Measurements from ENCODE around the gene BHLHE41.

The BHLHE41 gene

GRCh38 chr12:26149968-26150500 is 25.2 kb upstream of the BHLHE41 start:
- no peak for DNase-seq (ENCODE audit: low spot score)
- TF ChIP-seq, protein P1, sequence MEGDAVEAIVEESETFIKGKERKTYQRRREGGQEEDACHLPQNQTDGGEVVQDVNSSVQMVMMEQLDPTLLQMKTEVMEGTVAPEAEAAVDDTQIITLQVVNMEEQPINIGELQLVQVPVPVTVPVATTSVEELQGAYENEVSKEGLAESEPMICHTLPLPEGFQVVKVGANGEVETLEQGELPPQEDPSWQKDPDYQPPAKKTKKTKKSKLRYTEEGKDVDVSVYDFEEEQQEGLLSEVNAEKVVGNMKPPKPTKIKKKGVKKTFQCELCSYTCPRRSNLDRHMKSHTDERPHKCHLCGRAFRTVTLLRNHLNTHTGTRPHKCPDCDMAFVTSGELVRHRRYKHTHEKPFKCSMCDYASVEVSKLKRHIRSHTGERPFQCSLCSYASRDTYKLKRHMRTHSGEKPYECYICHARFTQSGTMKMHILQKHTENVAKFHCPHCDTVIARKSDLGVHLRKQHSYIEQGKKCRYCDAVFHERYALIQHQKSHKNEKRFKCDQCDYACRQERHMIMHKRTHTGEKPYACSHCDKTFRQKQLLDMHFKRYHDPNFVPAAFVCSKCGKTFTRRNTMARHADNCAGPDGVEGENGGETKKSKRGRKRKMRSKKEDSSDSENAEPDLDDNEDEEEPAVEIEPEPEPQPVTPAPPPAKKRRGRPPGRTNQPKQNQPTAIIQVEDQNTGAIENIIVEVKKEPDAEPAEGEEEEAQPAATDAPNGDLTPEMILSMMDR (IDR thresholded peaks at IDR 0.05; ENCODE audit: extremely low read depth, missing control alignments), result no peak

- TF ChIP-seq, protein P1 (IDR thresholded peaks at IDR 0.05; ENCODE audit: extremely low read depth, missing control alignments), result no peak
- DNase-seq (ENCODE audit: low spot score), result no peak
These were observed 23.5 kb upstream of the BHLHE41 start for GRCh38 chr12:26148291-26148690.

GRCh38 chr12:26143291-26143690 is 18.5 kb upstream of the BHLHE41 start:
- TF ChIP-seq, protein P1 (IDR thresholded peaks at IDR 0.05; ENCODE audit: extremely low read depth, missing control alignments), result no peak
- DNase-seq (ENCODE audit: low spot score), result no peak

- TF ChIP-seq, protein P1 (IDR thresholded peaks at IDR 0.05; ENCODE audit: extremely low read depth, missing control alignments), result no peak
These were observed 14.0 kb upstream of the BHLHE41 start for GRCh38 chr12:26138860-26139259.

GRCh38 chr12:26136688-26137087 is 11.9 kb upstream of the BHLHE41 start:
- no peak for DNase-seq (ENCODE audit: low spot score)
- TF ChIP-seq, protein P1 (IDR thresholded peaks at IDR 0.05; ENCODE audit: extremely low read depth, missing control alignments), result no peak

More at GRCh38 chr12:26138860-26139259, 14.0 kb upstream of the BHLHE41 start:
- no peak for DNase-seq (ENCODE audit: low spot score)

GRCh38 chr12:26135571-26135970 is 10.7 kb upstream of the BHLHE41 start:
- TF ChIP-seq, protein P1 (IDR thresholded peaks at IDR 0.05; ENCODE audit: extremely low read depth, missing control alignments), result no peak
- DNase-seq (ENCODE audit: low spot score), result no peak

DNA sequence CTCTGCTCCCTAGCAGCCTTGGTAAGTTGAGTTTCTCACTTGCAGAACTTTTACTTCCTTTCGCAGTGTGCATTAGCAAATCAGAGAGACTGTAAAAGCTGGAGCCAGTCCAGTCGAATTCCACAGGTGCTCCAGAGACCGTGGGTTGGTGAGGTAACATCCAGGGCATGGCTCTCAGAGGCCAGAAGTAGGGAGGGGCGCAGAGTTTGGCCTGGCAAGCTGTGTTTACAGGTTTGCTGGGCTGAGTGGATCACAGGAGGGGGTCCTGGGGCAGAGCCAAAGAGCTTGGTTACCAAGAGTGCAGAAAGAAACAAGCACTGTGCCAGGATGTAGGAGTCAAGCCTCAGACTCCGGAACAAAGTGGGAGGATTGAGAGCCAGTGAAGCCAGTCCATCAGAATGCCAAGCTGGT is 10.2 kb upstream of the BHLHE41 start:
- TF ChIP-seq, protein P1 (IDR thresholded peaks at IDR 0.05; ENCODE audit: extremely low read depth, missing control alignments), result no peak
- DNase-seq (ENCODE audit: low spot score), result no peak
